IPS DF 6.9 (cell line): ENCODE data around the gene GPD2.

Experiments
- DNase-seq: peaks from one replicate; pipeline ENCODE4 v3.0.0-alpha.2; 2013; ENCODE audit warnings: low read depth, low spot score
- H3K27ac ChIP-seq: one replicate; pipeline ENCODE4 v1.5.1; 2013; ENCODE audit warnings: low read length, control low read depth
- H3K27me3 ChIP-seq: 2 replicates; pipeline ENCODE4 v1.6.1; 2013; ENCODE audit warnings: mild to moderate bottlenecking, low read length; ENCODE audit not compliant: control insufficient read depth, insufficient read depth
- H3K36me3 ChIP-seq: 2 replicates; pipeline ENCODE4 v1.6.1; 2013; ENCODE audit warnings: low read length; ENCODE audit not compliant: control insufficient read depth, insufficient read depth
- H3K4me1 ChIP-seq: 2 replicates; pipeline ENCODE4 v1.6.1; 2013; ENCODE audit warnings: low read length; ENCODE audit not compliant: control insufficient read depth, insufficient read depth
- H3K4me3 ChIP-seq: 2 replicates; pipeline ENCODE4 v1.5.1; 2013; ENCODE audit warnings: mild to moderate bottlenecking, low read length
- H3K9me3 ChIP-seq: 2 replicates; pipeline ENCODE4 v1.6.1; 2013; ENCODE audit warnings: low read length, inconsistent platforms; ENCODE audit not compliant: control insufficient read depth, insufficient read depth
- WGBS: extraction: QIAGEN DNeasy Blood & Tissue Kit; methylation state at CpG from one replicate; pipeline ENCODE4 v1.1.7; 2013; ENCODE audit warnings: mixed read lengths, missing lambda C conversion rate; ENCODE audit not compliant: insufficient read length, insufficient coverage; 5-methylcytosine and 5-hydroxymethylcytosine counted together

The GPD2 gene

GRCh38 chr2:156476021-156476849 is 40.1 kb downstream of the GPD2 start:
- H3K27me3 ChIP-seq, result no peaks in the 10 kb centered on the region
- no peaks in the 10 kb centered on the region for H3K36me3 ChIP-seq
- no peaks in the 10 kb centered on the region for H3K9me3 ChIP-seq
- WGBS, result no CpG with 5 or more reads among the region's 5 CpGs
- no peak overlapping the region for H3K4me3 ChIP-seq
- H3K4me1 ChIP-seq, result no peaks in the 10 kb centered on the region
- H3K27ac ChIP-seq, result no peak overlapping the region
- no peak for DNase-seq

GRCh38 chr2:156476850-156477206 is 40.6 kb downstream of the GPD2 start:
- Histone ChIP-seq H3K9me3 (no peaks in the 10 kb centered on the region), H3K27ac (no peak overlapping the region)
- no peak for DNase-seq

GRCh38 chr2:156480376-156480775 is 44.2 kb downstream of the GPD2 start:
- Histone ChIP-seq H3K4me3 (no peak overlapping the region), H3K36me3 (no peaks in the 10 kb centered on the region), H3K27ac (no peak overlapping the region), H3K27me3 (no peaks in the 10 kb centered on the region), H3K4me1 (no peaks in the 10 kb centered on the region), H3K9me3 (no peaks in the 10 kb centered on the region)
- no CpG with 5 or more reads among the region's 5 CpGs for WGBS
- DNase-seq, result no peak

More at GRCh38 chr2:156476850-156477206, 40.6 kb downstream of the GPD2 start:
- no CpG with 5 or more reads among the region's 2 CpGs for WGBS
- no peak overlapping the region for H3K4me3 ChIP-seq
- no peaks in the 10 kb centered on the region for H3K36me3 ChIP-seq
- H3K27me3 ChIP-seq, result no peaks in the 10 kb centered on the region
- H3K4me1 ChIP-seq, result no peaks in the 10 kb centered on the region

GRCh38 chr2:156481312-156481711 is 45.1 kb downstream of the GPD2 start:
- Histone ChIP-seq H3K4me1 (no peaks in the 10 kb centered on the region), H3K9me3 (no peaks in the 10 kb centered on the region), H3K27ac (no peak overlapping the region), H3K4me3 (no peak overlapping the region), H3K27me3 (no peaks in the 10 kb centered on the region), H3K36me3 (no peaks in the 10 kb centered on the region)
- DNase-seq, result no peak

GRCh38 chr2:156483741-156484173 is 47.6 kb downstream of the GPD2 start:
- no peak overlapping the region for H3K4me3 ChIP-seq
- H3K27me3 ChIP-seq, result no peaks in the 10 kb centered on the region
- no peaks in the 10 kb centered on the region for H3K36me3 ChIP-seq
- DNase-seq, result no peak
- 100% methylated on average over 1 of the region's 3 CpGs for WGBS
- no peak overlapping the region for H3K27ac ChIP-seq
- no peaks in the 10 kb centered on the region for H3K4me1 ChIP-seq
- no peaks in the 10 kb centered on the region for H3K9me3 ChIP-seq

GRCh38 chr2:156486147-156486546 is 50.0 kb downstream of the GPD2 start:
- H3K9me3 ChIP-seq, result no peaks in the 10 kb centered on the region
- no peaks in the 10 kb centered on the region for H3K36me3 ChIP-seq
- H3K27me3 ChIP-seq, result no peaks in the 10 kb centered on the region
- H3K27ac ChIP-seq, result no peak overlapping the region
- H3K4me1 ChIP-seq, result peaks cover 1% of the 10 kb centered on the region; the same call in 1 of the 2 replicates
- H3K4me3 ChIP-seq, result no peak overlapping the region
- DNase-seq, result no peak
- WGBS, result no CpG with 5 or more reads among the region's 4 CpGs

GRCh38 chr2:156486614-156487013 is 50.4 kb downstream of the GPD2 start:
- Histone ChIP-seq H3K9me3 (no peaks in the 10 kb centered on the region), H3K4me3 (no peak overlapping the region), H3K27me3 (no peaks in the 10 kb centered on the region), H3K27ac (no peak overlapping the region), H3K4me1 (peaks cover 1% of the 10 kb centered on the region; the same call in 1 of the 2 replicates), H3K36me3 (no peaks in the 10 kb centered on the region)
- 100% methylated on average over 1 of the region's 2 CpGs for WGBS
- no peak for DNase-seq

- no peak for DNase-seq
Measured at GRCh38 chr2:156489195-156489594, 53.0 kb downstream of the GPD2 start.

GRCh38 chr2:156489750-156490465 is 53.7 kb downstream of the GPD2 start:
- Histone ChIP-seq H3K27me3 (no peaks in the 10 kb centered on the region), H3K27ac (no peak overlapping the region), H3K9me3 (no peaks in the 10 kb centered on the region), H3K4me1 (peaks cover 1% of the 10 kb centered on the region; the same call in 1 of the 2 replicates), H3K36me3 (no peaks in the 10 kb centered on the region), H3K4me3 (no peak overlapping the region)
- no CpG with 5 or more reads among the region's 6 CpGs for WGBS
- DNase-seq, result no peak

More at GRCh38 chr2:156489195-156489594, 53.0 kb downstream of the GPD2 start:
- no peaks in the 10 kb centered on the region for H3K36me3 ChIP-seq
- H3K9me3 ChIP-seq, result no peaks in the 10 kb centered on the region
- H3K27me3 ChIP-seq, result no peaks in the 10 kb centered on the region
- H3K27ac ChIP-seq, result no peak overlapping the region
- H3K4me3 ChIP-seq, result no peak overlapping the region
- no CpG with 5 or more reads among the region's 1 CpG for WGBS
- peaks cover 1% of the 10 kb centered on the region; the same call in 1 of the 2 replicates for H3K4me1 ChIP-seq

GRCh38 chr2:156490466-156490840 is 54.3 kb downstream of the GPD2 start:
- no peaks in the 10 kb centered on the region for H3K36me3 ChIP-seq
- H3K27me3 ChIP-seq, result no peaks in the 10 kb centered on the region
- no CpG with 5 or more reads among the region's 1 CpG for WGBS
- H3K9me3 ChIP-seq, result no peaks in the 10 kb centered on the region
- H3K27ac ChIP-seq, result no peak overlapping the region
- H3K4me1 ChIP-seq, result peaks cover 1% of the 10 kb centered on the region; the same call in 1 of the 2 replicates
- no peak overlapping the region for H3K4me3 ChIP-seq
- DNase-seq, result no peak
